ENCODE results near the gene DDX21.
"Not testable (repeated sequence)": the region's sequence is repeated elsewhere in the genome, so short reads cannot be mapped to it uniquely, and the experiment has no call there.

The DDX21 gene

GRCh38 chr10:68988530-68989316, 32.8 kb downstream of the DDX21 start, which contains the start of gene KIFBP:
Gene KIFBP, plus strand, starts transcription at chr10:68988803. Its CDS starts 30 bp downstream, at chr10:68988833.
- peak; percentile 96 for DNase-seq

- peak; percentile 47 for DNase-seq
Observed at GRCh38 chr10:68989317-68989990, 33.5 kb downstream of the DDX21 start.

- no peak for DNase-seq
Observed at GRCh38 chr10:68992636-68993440, 36.9 kb downstream of the DDX21 start.

- DNase-seq = no peak
Observed at GRCh38 chr10:68997211-68997610, 41.2 kb downstream of the DDX21 start.

- peak; percentile 5 for DNase-seq
Observed at GRCh38 chr10:69004821-69005220, 48.9 kb downstream of the DDX21 start.

GRCh38 chr10:69005704-69006485, 49.9 kb downstream of the DDX21 start:
- no peak for DNase-seq

GRCh38 chr10:69007260-69007659, 51.3 kb downstream of the DDX21 start:
- DNase-seq = no peak

- no peak for DNase-seq
Observed at GRCh38 chr10:69009360-69009759, 53.4 kb downstream of the DDX21 start.

- DNase-seq = no peak
Observed at GRCh38 chr10:69010151-69010640, 54.2 kb downstream of the DDX21 start.

GRCh38 chr10:69012778-69013177, 56.8 kb downstream of the DDX21 start:
- DNase-seq = not testable (repeated sequence)

- no peak for DNase-seq
Observed at GRCh38 chr10:69014171-69014570, 58.2 kb downstream of the DDX21 start.

- no peak for DNase-seq
Observed at GRCh38 chr10:69018613-69019012, 62.6 kb downstream of the DDX21 start.

GRCh38 chr10:69022611-69023010, 66.6 kb downstream of the DDX21 start:
- DNase-seq = no peak

GRCh38 chr10:69025370-69025896, 69.5 kb downstream of the DDX21 start:
- no peak for DNase-seq

- DNase-seq = no peak
Observed at GRCh38 chr10:69033256-69033655, 77.3 kb downstream of the DDX21 start.
